Fibroblast of skin of left biceps (primary cell): Measurements from ENCODE around the gene NR1D2.

Experiments used
- DNase-seq, 2 experiments: peaks; one replicate each; pipeline ENCODE4 v3.0.0-alpha.2; 2013; ENCODE audit warnings: low read depth in 2 of 2

Gene NR1D2

GRCh38 chr3:23964537-23965235 is 19.6 kb downstream of the NR1D2 start:
- DNase-seq = no peak

GRCh38 chr3:23966328-23966727 is 21.2 kb downstream of the NR1D2 start:
- DNase-seq = peak; percentile 75 to 82

GRCh38 chr3:23968463-23969184 is 23.5 kb downstream of the NR1D2 start:
- no peak for DNase-seq

- no peak for DNase-seq
Observed at GRCh38 chr3:23969393-23969792, 24.3 kb downstream of the NR1D2 start.

GRCh38 chr3:23971684-23972083 is 26.6 kb downstream of the NR1D2 start:
- no peak for DNase-seq

- DNase-seq = no peak
Observed at GRCh38 chr3:23976555-23976954, 31.5 kb downstream of the NR1D2 start.

GRCh38 chr3:23979569-23979968 is 34.5 kb downstream of the NR1D2 start:
- no peak for DNase-seq

GRCh38 chr3:23981136-23981535 is 36.0 kb downstream of the NR1D2 start:
- no peak for DNase-seq

- no peak for DNase-seq
Observed at GRCh38 chr3:23981955-23982354, 36.9 kb downstream of the NR1D2 start.

- DNase-seq = no peak
Observed at GRCh38 chr3:23984934-23985333, 39.8 kb downstream of the NR1D2 start.

GRCh38 chr3:23985747-23986544 is 40.9 kb downstream of the NR1D2 start:
- DNase-seq = no peak

- DNase-seq = no peak
Observed at GRCh38 chr3:23987356-23987755, 42.3 kb downstream of the NR1D2 start.

GRCh38 chr3:23991306-23991682 is 46.2 kb downstream of the NR1D2 start:
- DNase-seq = no peak

GRCh38 chr3:23991683-23992628 is 46.9 kb downstream of the NR1D2 start:
- DNase-seq = peak in 1 of 2 experiments; percentile 28

- no peak for DNase-seq
Observed at GRCh38 chr3:23993556-23994243, 48.6 kb downstream of the NR1D2 start.

GRCh38 chr3:23994244-23994569 is 49.1 kb downstream of the NR1D2 start:
- DNase-seq = no peak

GRCh38 chr3:23995219-23995618 is 50.1 kb downstream of the NR1D2 start:
- DNase-seq = no peak

- peak; percentile 83 to 87 for DNase-seq
Observed at GRCh38 chr3:23996095-23996524, 51.0 kb downstream of the NR1D2 start.

- DNase-seq = peak; percentile 38
Observed at GRCh38 chr3:23999012-23999641, 54.0 kb downstream of the NR1D2 start.

- DNase-seq = no peak
Observed at GRCh38 chr3:24002129-24002528, 57.0 kb downstream of the NR1D2 start.
